HG03064 (cell line): Measurements from ENCODE around the gene IGF1.
A peak's percentile ranks its signal among the peaks of the same experiment; 100 is the strongest.

Experiments used
- ATAC-seq: cut with Tn5 transposase; IDR thresholded peaks from one replicate; pipeline ENCODE4 v1.9.1; 2021; ENCODE audit warnings: low read depth; ENCODE audit not compliant: unreplicated experiment

The IGF1 gene

DNA sequence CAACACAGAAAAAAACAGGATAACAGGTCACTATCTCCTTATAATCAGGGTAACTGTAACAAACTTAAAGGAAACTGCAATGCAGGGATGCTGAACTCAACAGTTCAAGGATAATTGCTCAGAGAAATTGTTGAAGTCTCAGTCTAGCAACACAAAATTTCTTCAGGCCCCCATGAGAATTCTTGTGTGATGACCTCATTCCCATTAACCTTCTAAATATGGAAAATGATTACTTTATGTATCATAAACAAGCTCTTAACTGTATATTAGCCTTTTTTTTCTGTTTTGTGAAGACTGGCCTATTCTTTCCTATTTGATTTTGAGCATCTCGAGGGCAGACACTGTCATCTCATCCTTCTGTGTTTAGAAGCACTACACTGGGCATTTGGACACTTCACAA lies 47.1 kb downstream of the IGF1 start:
- no peak for ATAC-seq

DNA sequence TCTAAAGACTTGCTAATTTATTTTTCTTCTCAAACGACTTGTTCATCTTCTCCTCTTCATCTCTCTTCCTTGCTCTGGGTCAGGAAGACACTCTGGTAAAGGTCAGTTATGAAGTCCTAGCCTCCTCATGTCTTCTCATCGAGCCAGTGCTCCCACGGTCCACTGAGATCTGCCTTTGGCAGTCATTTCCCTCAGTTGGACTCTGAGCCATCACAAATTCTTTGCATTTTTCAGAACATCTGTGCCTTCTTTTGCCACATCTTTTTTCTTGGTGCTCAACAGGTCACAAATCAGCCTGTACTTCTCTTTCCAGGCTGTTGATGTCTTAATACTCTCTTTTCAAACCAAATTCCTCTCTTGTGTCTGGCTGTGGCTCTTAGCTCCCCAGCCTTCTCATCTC lies 49.7 kb downstream of the IGF1 start:
- no peak for ATAC-seq

DNA sequence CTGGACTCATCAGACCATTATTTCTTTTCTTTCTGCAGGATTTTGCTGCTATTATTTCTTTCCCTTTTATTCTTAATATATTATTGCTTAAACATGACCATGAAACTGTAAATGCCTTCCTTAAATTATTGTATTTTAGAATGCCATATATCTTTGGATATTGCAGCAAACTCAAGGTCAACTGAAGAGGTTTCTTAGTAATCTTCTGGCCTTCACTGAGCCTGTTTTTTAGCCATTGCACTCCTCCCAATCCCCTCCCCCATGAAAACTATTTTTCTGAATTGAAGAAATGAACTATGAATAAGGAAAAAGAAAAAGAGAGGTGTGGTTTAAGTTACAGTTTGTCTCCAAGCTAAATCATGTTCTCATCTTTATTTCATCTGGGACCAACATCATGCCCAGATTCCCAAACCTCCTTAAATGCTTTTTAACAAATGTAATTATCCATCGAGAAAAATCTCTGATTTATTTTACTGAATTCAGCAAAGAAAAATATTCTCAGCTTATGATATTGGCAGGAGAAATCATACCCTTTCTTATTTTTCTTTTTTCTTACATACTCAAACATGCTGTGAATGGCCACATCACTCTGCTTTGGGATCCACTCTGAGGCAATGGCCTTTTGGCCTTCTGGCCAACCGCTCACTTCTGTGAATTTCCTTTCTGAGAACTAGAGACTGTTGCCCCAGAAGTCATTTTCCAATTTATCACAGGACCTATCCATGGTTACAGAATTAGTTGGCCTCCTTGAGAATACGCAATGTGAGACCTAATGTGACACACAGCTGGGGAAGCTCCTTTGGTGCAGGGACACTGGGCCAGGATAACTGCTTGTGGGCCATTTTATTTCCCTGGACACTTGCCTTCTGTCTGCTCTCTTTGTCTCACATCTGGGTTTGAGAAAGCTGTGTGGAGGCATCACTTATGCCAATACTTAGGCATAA lies 50.9 kb downstream of the IGF1 start:
- ATAC-seq: no peak

DNA sequence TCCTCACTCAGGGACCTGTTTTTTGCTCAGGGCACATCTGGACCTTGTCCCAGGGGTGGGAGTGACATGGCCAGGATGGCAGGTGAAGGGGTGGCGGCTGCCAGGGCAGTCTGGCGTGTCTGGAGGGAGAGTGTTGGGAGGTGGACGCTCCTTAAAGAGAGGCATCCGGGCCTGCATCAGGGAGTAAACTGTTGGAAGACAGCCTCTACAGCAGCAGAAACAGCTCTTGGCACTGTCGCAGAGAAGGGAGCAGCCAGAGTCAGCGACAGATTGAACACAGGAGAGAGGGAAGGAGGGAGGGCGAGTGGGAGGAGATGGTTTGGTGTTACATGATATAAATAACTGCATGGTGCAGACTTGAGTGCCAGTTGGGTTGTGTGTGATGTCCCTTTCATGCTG lies 52.8 kb downstream of the IGF1 start:
- ATAC-seq: no peak

DNA sequence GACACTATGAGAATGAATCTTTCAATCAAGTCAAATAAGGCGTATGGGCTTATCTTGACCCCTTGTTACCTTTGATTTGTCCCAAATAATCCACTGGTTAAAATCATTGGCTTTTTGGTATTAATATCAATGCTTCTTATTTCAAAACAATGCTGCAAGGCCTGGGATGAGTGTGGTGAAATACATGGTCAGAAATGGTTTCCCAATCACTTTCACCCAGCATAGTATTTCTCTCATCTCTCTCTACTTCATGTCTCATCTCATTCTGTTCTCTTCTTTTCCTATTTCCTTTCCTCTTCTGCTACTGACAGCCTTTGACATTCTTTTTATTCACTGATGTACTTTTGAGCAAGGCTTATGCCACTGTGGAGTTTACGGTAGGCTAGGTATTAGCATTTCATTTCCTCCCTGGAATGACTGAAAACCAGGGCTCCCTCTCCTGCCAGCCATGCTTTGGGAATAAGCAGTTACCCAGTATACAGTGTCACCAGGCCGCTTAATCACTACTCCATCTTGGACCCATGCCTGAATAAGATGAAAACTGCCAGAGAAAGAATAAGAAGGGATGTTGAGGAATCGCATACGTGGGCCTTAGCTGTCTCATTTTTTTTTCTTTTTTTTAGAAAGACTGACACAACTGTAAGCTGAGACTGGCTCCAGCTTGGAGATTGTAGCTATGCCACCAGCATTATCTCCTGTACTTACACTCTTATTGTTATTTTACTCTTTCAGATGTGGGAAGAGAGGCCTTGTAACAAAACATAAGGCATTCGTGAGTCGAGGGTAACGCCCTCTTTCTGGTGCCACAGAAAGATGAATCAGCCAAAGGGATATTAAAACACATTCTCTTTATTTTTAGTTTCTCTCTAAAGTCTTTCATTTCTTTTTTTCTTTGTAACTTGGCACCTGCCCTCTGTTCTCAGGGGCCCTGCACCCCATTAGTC lies 53.5 kb downstream of the IGF1 start:
- no peak for ATAC-seq

DNA sequence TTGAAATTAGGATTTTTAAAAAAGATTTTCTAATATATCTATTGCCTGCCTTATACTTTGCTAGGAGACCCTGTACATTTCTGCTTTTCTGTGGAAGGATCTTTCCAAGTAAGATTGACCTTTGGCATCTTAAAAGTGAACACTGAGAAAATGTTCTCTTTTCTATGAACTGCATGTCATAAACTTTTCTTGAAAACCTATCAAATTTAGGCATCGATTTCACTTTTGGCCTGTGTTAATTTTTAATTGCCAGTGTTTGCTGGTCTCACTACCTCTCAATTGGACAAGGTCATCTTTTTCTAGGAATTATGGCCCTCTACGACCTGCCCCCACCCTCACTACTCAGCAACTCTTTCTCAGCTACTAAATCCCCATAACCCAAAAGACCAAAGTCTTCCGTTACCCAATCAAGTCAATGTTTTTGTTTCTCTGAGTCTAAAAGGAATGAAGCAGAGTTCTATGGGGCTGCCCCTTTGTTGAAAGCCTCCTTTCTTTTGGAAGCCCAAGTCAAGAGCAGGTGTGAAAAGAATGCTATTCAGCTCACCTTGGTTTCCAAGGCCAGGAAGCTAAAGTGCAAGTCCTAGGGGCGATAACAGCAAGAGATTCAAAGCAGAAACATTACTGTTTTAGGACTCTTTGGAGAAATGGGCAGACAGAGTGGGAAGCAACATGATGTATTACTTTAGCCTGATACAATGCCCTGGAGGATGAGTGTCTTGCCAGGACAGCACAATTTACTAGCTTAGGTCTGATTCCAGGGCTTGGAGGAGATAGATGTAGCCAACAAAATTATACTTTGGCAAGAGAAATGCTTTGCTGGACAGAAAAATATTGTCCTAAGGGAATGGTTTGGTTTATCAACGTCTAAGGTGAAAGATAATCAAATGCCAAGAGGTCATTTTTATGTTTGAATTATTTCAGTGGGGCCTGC lies 55.0 kb downstream of the IGF1 start:
- no peak for ATAC-seq

DNA sequence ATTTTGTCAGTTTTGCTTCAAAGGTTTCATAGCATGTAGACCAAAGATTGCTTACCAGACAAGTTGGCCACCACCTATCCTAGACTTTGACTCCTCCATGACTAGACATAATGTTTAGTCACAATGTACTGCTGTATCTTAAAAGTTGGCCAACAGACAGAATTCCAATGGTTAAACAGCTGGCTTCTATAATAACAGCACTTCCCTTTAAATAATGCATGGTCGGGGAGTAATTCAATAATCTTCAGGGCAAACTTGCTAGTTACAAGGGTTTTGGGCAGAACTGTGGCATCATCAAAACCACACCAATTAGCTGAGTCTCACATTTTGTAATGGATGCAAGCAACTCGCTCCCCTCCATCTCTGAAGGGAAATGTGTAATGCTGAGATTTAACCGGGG lies 56.9 kb downstream of the IGF1 start:
- no peak for ATAC-seq

DNA sequence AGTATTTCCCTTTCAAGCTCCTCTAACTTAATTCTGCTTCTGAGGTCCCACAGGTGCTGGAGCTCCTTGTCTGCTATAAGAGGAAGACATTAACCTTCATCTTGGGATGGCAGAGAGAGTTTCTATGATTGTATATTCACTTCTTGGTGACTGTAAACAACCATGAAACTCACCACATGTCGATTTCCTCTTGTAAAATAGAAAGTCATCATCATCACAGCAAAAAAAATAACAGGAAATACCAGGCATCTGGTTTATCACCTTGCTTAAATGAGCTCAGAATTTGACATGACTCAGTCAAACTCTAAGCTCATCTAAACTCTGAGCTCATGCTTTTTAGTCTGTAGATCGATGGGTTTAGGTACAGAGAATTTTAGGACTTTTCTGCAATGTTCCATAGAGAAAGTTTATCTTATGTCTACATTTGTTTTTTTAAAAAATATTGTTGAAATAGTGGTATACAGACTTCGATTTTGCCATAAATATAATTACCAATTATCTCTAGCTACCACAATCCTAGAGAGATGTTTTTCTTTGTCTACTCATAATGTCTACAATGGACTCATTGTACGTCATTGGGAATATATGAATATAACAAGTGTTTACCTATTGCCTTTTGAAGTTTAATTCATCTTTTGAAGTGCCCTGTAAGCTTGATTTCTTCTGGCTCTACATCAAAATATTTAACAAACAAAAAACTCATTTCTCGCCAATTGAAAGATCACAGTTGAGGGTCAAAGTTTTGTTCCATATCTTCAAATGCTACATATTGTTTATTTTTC lies 58.4 kb downstream of the IGF1 start:
- ATAC-seq: no peak

DNA sequence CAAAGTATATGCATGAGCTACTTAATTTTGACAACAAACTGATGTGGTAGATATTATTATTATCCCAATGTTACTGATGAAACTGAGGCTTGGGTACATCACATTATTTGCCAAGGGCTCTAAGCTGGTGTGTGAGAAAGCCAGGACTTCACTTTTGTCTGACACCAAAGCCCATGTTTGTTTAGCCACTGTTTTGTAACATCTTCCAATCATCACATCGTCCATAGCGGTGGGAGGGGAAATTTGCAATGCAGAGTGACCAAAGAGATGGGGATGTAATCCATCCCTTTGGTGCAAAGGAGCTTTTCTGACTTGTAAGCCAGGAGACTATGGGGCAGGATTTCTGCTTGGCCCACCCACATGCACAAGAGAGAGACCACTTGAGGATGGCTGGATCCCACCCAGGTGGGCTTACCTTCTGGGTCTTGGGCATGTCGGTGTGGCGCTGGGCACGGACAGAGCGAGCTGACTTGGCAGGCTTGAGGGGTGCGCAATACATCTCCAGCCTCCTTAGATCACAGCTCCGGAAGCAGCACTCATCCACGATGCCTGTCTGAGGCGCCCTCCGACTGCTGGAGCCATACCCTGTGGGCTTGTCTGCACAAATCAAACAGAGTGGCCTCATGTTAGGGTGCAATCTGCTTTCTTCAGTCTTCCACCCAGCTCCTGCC lies 61.1 kb downstream of the IGF1 start:
- ATAC-seq: no peak

DNA sequence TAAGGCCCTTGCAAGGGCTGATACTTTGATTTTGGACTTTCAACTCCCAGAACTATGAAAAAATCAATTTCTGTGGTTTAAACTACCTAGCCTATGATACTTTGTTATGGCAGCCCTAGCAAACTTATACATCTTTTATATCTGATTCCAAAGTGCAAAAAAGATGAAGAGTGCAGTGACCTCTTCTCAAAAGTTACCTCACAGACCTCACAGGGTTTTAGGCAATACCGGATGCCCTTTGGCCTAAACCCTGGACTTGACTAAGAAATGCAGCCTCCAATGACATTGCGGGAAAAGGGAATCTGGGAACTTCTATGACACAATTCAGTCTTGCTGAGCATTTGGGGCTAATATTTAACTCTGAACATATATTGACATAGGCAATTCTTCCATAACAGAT lies 63.3 kb downstream of the IGF1 start:
- no peak for ATAC-seq

DNA sequence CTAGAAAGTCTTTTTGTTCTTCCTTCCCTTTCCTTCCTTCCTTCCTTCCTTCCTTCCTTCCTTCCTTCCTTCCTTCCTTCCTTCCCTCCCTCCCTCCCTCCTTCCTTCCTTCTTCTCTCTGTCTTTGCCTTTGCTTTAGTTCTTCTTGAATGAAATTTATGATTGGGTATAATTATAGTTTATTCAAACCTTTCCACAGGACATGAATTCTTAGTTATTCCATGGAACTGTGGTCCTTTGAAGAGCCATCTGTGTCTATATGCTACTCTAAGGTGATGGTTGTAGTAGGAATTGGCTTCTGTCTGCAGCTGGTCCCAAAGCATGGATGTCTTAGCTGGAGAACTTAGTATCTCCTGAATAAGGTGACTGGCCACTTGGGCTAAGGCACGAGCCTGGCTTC lies 64.8 kb downstream of the IGF1 start:
- ATAC-seq: no peak

DNA sequence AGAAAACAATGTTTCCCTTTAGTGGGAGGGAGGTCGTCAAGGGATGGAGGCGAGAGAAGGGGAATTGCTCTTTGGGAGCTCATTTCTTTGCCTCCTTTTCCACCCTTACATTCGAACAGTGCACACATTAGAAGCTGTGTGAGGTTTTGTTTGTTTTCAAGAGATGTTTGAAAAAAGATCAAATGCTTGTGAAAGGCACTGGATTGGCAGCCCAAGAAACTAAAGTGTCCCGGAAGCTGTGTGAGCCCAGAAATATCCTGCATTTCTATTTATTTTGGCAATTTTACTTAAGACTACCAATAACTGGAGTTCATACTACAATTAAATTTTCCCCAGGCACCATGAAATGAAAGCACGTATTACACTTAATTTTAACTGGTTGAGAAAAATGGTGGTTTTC lies 67.0 kb downstream of the IGF1 start:
- ATAC-seq: no peak

DNA sequence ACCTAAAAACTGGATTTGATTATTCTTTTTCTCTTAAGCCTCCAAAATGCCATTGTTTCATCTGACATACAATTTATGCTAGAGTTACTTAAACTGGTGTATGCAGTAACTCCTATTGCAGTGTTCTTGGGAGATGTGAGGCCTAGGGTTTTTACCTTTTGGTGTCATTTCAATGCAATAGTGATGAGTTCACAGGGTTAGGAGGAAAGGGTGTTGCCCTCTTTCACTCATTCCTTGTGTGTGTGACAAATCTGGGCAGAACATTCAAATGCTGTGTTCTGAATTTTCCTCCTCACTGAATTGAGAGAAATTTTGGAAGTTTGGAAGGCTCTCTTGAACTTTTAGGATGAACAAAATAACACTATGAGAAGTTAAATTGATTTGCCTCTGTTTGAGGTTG lies 69.9 kb downstream of the IGF1 start:
- ATAC-seq: no peak

DNA sequence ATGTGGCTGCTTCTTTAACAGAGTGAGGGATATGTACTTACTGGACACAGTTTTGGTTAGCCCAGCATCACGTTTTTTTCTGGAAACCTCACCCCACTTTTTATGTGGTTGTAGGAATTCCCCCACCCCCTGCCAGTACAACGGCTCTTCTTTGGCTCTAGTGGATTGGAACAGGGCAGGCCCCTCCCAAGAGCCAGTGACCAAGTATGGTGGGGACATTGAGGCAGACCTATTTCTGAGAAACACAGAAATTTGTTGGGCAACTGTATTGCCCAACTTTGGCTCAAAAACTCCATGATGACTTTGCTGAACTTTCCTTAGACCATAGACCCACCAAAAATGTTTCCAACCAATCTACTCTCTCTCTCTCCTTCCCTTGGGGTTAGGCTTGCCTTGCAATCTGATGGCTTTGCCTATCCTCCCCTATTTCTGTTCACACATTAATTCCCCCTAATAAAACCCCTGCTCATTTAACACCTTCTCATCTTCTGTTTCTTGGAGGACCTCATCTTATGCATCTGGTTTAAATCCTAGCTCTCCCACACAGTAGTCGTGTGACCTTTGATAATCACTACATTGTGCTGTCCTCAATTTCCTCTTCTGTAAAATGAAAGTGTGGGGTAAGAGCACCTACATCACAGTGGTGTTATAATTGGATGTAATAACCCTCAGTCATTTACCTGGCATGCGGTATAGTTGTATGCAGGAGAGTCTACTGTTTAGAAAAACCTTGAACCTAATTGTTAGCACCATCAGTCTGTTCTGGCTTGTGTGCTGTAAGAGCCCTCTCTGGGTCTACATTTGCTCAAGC lies 71.7 kb downstream of the IGF1 start:
- no peak for ATAC-seq

DNA sequence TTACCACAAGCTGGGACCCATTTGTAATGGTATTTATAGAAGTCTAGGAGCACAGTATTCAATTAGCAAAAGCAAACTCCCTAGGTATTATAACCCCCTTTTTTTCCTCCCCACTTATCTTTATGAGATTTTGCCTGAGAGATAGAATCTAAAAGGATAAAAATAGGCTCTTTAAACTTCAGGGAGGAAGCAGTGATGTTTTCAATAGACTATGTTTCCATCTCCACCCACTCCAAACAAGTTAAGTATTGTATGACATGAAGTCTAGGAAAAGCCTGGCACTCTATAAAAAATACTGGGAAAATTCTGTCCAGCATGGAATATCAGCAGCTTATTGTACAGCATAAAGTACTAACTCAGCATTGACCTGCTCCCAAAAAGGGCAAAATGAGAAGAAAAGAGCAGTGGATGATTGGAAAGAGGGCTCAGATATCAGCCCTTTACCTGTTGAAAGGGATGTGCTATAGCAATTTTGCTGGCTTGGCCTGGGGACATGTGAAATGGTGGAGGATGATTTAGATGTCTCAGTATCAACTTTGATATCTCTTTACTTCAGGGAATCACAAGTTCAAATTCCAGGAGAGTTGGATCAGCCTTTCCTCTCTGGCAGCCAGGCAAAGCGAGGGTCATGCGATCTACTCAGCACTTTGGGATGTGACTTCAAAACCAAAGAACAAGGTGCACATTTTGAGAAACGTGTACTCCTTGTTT lies 72.4 kb downstream of the IGF1 start:
- no peak for ATAC-seq

DNA sequence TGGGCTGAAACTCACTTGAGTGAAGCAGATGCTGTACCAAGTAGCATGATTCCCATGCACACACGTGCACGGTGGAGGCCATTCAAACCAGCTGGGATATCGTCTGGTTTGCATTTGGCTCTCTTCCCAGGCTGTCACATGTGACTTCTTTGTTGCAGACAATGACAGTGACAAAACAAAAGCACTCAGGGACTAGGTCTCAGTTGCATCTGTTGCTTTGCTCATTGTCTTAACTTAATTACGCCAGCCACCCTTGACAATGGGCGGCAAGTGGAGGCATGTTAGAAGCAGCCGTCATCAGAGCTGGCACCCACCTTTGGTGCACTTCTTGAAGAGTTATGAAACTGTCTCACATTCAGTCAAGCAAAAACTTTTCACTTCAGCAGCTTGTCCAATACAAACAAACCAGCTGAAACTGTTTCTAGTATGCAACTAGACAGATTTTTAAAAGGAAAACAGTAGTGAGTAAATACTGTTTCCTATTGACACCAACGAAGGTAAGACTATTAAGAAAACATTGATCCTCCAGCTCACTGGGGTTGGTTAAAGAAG lies 74.3 kb downstream of the IGF1 start:
- peak; percentile 80 for ATAC-seq

DNA sequence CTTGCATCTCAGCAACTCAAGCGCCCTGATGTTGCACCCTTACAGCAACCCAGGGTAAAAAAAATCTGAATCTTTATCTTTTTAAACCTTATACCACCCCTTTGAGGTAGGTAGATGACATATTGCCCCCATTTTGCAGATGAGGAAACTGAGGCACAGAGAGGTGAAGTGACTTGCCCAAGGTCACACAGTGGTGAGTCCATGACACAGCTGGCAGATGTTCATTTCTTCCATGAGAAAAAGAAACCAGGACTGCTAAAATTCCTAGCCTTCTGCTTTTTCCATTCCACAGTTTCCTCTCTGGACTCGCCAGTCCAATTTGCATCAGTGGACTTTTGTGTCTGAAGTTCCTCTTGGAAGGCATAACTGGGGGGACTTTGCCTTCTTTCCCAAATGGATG lies 79.3 kb downstream of the IGF1 start:
- no peak for ATAC-seq
